ENCODE data around the gene RPL13A.

DNA sequence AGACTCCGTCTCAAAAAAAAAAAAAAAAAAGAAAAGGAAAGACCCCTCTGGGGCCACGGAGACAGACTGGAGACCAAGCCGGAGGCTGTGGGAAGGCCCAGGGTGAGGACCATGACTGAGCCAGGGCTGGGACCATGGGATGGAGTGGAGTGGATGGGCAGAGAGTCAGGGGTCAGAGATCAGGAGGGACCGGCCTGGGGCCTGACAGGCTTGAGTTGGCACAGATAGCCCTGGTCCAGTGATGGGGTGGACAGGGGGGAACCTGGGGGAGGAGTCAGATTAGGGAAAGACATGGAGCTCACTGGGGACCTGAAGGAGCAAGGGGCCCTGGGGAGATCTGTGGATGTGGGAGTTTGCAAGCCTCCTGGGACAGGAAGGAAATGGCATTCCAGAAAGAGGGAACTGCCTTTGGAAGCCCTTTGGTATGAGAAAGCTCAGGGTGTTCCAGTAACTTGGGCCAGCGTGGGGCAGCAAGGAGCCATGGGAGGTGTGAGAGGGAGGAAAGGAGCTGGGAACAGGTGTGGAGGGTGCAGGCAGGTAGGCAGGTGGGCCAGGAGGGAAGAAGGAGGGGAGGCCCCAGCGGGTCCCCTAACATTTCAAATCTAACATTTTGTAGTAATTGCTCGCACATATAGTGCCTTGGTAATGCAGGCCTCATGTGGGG is 6.3 kb upstream of the RPL13A start:
- TF ChIP-seq CTCF (IDR thresholded peaks at IDR 0.05) (no peak), POLR2A (IDR thresholded peaks at IDR 0.05) (no peak)
